ENCODE measurements around the gene FHOD3.

Gene FHOD3

GRCh38 chr18:36309436-36310391 lies 12.2 kb downstream of the FHOD3 start:
- no peak for TF ChIP-seq CTCF (IDR thresholded peaks at IDR 0.05)
- no peak overlapping the region for H3K4me3 ChIP-seq
- no peak for DNase-seq (ENCODE audit: low spot score)
- no peak overlapping the region for H3K27ac ChIP-seq

DNA sequence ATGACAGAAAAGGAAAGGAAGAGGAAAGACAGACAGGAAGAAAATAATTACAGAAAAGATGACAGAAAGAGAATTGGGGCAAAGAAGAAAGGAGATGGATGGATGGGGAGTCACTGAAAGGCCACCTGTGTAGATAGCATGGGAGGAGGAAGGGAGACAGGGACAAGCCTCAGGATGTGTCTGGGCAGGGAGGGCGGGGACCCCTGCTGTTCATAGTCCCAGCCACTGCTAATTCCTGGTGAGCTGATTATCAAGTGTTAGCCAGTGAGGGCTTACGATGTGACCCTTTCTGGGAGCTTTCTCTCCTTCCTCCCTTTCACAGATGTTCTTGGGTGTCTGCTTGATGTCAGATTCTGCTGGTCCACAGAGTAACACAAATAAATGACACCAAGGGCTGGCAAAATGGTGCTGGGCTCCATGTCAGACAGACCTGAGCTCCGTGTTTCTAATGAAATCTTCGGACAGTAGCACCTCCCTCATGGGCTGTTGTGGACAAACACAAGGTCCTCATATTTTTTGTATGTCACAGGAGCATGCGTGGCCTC lies 13.6 kb downstream of the FHOD3 start:
- DNase-seq (ENCODE audit: low spot score) = no peak
- no peak for TF ChIP-seq CTCF (IDR thresholded peaks at IDR 0.05)
- Histone ChIP-seq H3K27ac (no peak overlapping the region), H3K4me3 (no peak overlapping the region)

DNA sequence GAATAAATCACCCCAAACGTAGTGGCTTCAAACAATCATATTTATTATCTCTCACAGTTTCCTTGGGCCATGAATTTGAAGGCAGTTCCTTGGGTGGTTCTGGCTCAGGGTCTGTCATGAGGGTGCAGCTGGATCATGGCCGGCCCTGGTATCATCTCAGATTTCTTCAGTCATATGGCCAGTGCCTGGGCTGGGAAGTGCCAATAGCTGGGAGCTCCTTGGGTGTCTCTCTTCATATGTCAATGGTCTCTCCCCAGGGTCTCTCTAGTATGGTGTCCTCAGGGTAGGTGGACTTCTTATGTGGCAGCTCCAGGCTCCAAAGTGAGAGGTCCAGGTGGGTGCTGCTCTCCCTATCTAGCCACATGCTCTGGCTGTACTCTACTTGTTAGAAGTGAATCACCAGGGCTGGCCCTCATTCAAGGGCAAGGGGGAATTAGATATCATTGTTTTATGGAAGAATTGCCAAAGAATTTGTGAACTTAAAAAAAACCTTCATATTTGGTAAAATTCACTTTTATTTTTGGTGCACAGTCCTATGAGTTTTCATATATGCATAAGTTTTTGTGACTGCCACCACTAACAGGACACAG lies 15.4 kb downstream of the FHOD3 start:
- H3K4me3 ChIP-seq = no peak overlapping the region
- DNase-seq (ENCODE audit: low spot score) = peak; percentile 52
- H3K27ac ChIP-seq = no peak overlapping the region
- no peak for TF ChIP-seq CTCF (IDR thresholded peaks at IDR 0.05)

DNA sequence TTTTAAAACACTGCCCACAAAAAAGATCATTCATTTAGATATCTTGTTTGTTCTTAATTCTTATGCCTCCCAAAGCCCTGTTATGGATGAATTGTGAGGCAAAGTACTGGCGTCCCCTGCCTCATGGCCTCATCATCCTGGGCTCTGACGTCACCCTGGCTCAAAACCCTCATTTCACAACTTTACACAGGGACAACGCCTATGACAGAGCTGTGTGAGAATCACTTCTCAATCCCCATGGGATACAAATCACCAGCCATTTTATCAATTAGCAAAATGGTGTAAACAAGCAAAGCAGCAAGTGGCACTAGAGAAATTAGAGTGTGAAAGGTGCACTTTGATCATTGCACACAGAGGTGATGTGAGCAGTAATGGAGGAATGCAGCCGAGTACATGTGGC lies 16.6 kb downstream of the FHOD3 start:
- Histone ChIP-seq H3K4me3 (no peak overlapping the region), H3K27ac (no peak overlapping the region)
- TF ChIP-seq CTCF (IDR thresholded peaks at IDR 0.05) = no peak
- DNase-seq (ENCODE audit: low spot score) = peak; percentile 69

- TF ChIP-seq CTCF (IDR thresholded peaks at IDR 0.05) = no peak
- Histone ChIP-seq H3K4me3 (no peak overlapping the region), H3K27ac (no peak overlapping the region)
- DNase-seq (ENCODE audit: low spot score) = peak; percentile 47
These were observed 17.2 kb downstream of the FHOD3 start for GRCh38 chr18:36314754-36315153.

GRCh38 chr18:36315736-36316135 lies 18.2 kb downstream of the FHOD3 start:
- no peak for TF ChIP-seq CTCF (IDR thresholded peaks at IDR 0.05)
- no peak overlapping the region for H3K27ac ChIP-seq
- no peak for DNase-seq (ENCODE audit: low spot score)
- H3K4me3 ChIP-seq = no peak overlapping the region

Data from coronary artery (tissue), 2 donors.